NCI-H146 treated with DMSO at 0.1 percent for 48 hours (cell line): ENCODE measurements around the gene CUEDC1.

Experiments
- DNase-seq: peaks from one replicate; lab custom pipeline; 2025; ENCODE audit not compliant: unreplicated experiment; lab: John Stamatoyannopoulos, UW

Gene CUEDC1

GRCh38 chr17:57918017-57918895, 37.0 kb downstream of the CUEDC1 start:
- no peak for DNase-seq

- no peak for DNase-seq
These were observed 38.0 kb downstream of the CUEDC1 start for GRCh38 chr17:57916925-57917858.

GRCh38 chr17:57915985-57916757, 39.0 kb downstream of the CUEDC1 start:
- DNase-seq, result peak; percentile 92

GRCh38 chr17:57915544-57915943, 39.7 kb downstream of the CUEDC1 start:
- no peak for DNase-seq

GRCh38 chr17:57914273-57915142, 40.7 kb downstream of the CUEDC1 start:
- DNase-seq, result no peak

GRCh38 chr17:57913575-57914272, 41.5 kb downstream of the CUEDC1 start:
- DNase-seq, result no peak

GRCh38 chr17:57911834-57912673, 43.2 kb downstream of the CUEDC1 start:
- peak; percentile 89 for DNase-seq

- DNase-seq, result no peak
These were observed 44.5 kb downstream of the CUEDC1 start for GRCh38 chr17:57910462-57911420.

- no peak for DNase-seq
These were observed 45.7 kb downstream of the CUEDC1 start for GRCh38 chr17:57909551-57909950.

- DNase-seq, result no peak
These were observed 46.9 kb downstream of the CUEDC1 start for GRCh38 chr17:57908278-57908677.

GRCh38 chr17:57906910-57907309, 48.3 kb downstream of the CUEDC1 start:
- DNase-seq, result no peak

GRCh38 chr17:57905875-57906455, 49.2 kb downstream of the CUEDC1 start:
- DNase-seq, result no peak

GRCh38 chr17:57903961-57904360, 51.3 kb downstream of the CUEDC1 start:
- DNase-seq, result no peak

GRCh38 chr17:57902800-57903759, 52.1 kb downstream of the CUEDC1 start:
- peak; percentile 86 for DNase-seq

GRCh38 chr17:57902117-57902799, 53.0 kb downstream of the CUEDC1 start:
- DNase-seq, result no peak
